Activated CD4-positive, alpha-beta T cell treated with anti-CD3 and anti-CD28 coated beads for 48 hours (primary cell): ENCODE results near the gene ZNF292.
"Not testable (repeated sequence)": the region's sequence is repeated elsewhere in the genome, so short reads cannot be mapped to it uniquely, and the experiment has no call there.

Experiments used
- DNase-seq: peaks from one replicate; pipeline ENCODE4 v3.0.0-alpha.2; 2020

Gene ZNF292

GRCh38 chr6:87164506-87164905, 9.1 kb downstream of the ZNF292 start:
- no peak for DNase-seq

GRCh38 chr6:87165185-87165584, 9.8 kb downstream of the ZNF292 start:
- DNase-seq = no peak

GRCh38 chr6:87171938-87172633, 16.7 kb downstream of the ZNF292 start:
- DNase-seq = no peak

- no peak for DNase-seq
Observed at GRCh38 chr6:87174078-87174579, 18.8 kb downstream of the ZNF292 start.

- no peak for DNase-seq
Observed at GRCh38 chr6:87176493-87176892, 21.1 kb downstream of the ZNF292 start.

GRCh38 chr6:87180105-87180728, 24.9 kb downstream of the ZNF292 start:
- DNase-seq = no peak

- DNase-seq = no peak
Observed at GRCh38 chr6:87181903-87182302, 26.5 kb downstream of the ZNF292 start.

GRCh38 chr6:87182321-87182720, 27.0 kb downstream of the ZNF292 start:
- DNase-seq = peak; percentile 31

- no peak for DNase-seq
Observed at GRCh38 chr6:87182940-87183339, 27.6 kb downstream of the ZNF292 start.

- DNase-seq = no peak
Observed at GRCh38 chr6:87183687-87184086, 28.3 kb downstream of the ZNF292 start.

GRCh38 chr6:87184762-87185250, 29.4 kb downstream of the ZNF292 start:
- DNase-seq = no peak

GRCh38 chr6:87196275-87196842, 41.0 kb downstream of the ZNF292 start:
- no peak for DNase-seq

GRCh38 chr6:87197547-87197946, 42.2 kb downstream of the ZNF292 start:
- DNase-seq = peak; percentile 29

- not testable (repeated sequence) for DNase-seq
Observed at GRCh38 chr6:87198022-87198810, 42.9 kb downstream of the ZNF292 start.

- no peak for DNase-seq
Observed at GRCh38 chr6:87199787-87200186, 44.4 kb downstream of the ZNF292 start.

- DNase-seq = no peak
Observed at GRCh38 chr6:87200469-87201175, 45.3 kb downstream of the ZNF292 start.

- DNase-seq = no peak
Observed at GRCh38 chr6:87203448-87204023, 48.2 kb downstream of the ZNF292 start.

- no peak for DNase-seq
Observed at GRCh38 chr6:87209812-87210211, 54.4 kb downstream of the ZNF292 start.

GRCh38 chr6:87210979-87211378, 55.6 kb downstream of the ZNF292 start:
- peak; percentile 53 for DNase-seq

- DNase-seq = no peak
Observed at GRCh38 chr6:87212596-87212995, 57.2 kb downstream of the ZNF292 start.

GRCh38 chr6:87213364-87213763, 58.0 kb downstream of the ZNF292 start:
- no peak for DNase-seq

- DNase-seq = no peak
Observed at GRCh38 chr6:87214831-87215230, 59.5 kb downstream of the ZNF292 start.
